ENCODE results near the gene ZNF362. TPM values are rescaled to one million over a fixed set of nuclear protein-coding genes. Genes with fewer than 3 reads are reported as not detected.

The ZNF362 gene
- polyA plus RNA-seq, 1 donor: 27.1 TPM

GRCh38 chr1:33335020-33335419 is 78.7 kb downstream of the ZNF362 start:
- WGBS (ENCODE audit: insufficient coverage, low lambda C conversion rate): 74% methylated on average over 3 of the region's 4 CpGs
- H3K9me3 ChIP-seq (ENCODE audit: control insufficient read depth, low read depth, low read length): no peaks in the 10 kb centered on the region
- no peak overlapping the region for H3K27ac ChIP-seq (ENCODE audit: low read length)
- peaks cover 33% of the 10 kb centered on the region for H3K4me1 ChIP-seq (ENCODE audit: control insufficient read depth, insufficient read depth, low read length)
- no peak for DNase-seq
- peaks cover 50% of the 10 kb centered on the region for H3K36me3 ChIP-seq (ENCODE audit: control insufficient read depth, insufficient read depth, low read length)
- no peak overlapping the region for H3K4me3 ChIP-seq (ENCODE audit: low read length)
- H3K27me3 ChIP-seq (ENCODE audit: control insufficient read depth, insufficient read depth, low read length): no peaks in the 10 kb centered on the region

DNA sequence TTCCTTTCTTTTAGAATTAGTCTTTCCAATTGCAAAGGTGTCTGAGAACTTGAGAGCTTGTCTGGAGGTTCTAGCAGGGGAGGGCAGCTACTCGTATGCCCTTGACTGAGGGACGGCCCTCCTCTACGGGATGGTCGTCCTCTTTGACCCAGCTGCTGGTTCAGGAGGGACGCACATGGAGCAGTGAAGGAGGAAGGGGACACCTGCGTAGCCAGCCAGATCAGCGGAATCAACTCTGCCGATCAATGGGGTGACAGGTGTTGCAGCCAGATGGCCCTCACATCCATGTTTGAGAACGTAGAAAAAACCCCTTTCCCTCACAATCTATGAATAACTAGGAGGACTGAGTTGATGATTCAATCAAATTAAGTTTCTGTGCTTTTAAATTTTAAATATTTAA is 80.3 kb downstream of the ZNF362 start:
- WGBS (ENCODE audit: insufficient coverage, low lambda C conversion rate): 67% methylated on average over 1 of the region's 9 CpGs
- Histone ChIP-seq H3K27ac (ENCODE audit: low read length) (no peak overlapping the region), H3K4me1 (ENCODE audit: control insufficient read depth, insufficient read depth, low read length) (peaks cover 32% of the 10 kb centered on the region), H3K9me3 (ENCODE audit: control insufficient read depth, low read depth, low read length) (no peaks in the 10 kb centered on the region), H3K4me3 (ENCODE audit: low read length) (no peak overlapping the region), H3K27me3 (ENCODE audit: control insufficient read depth, insufficient read depth, low read length) (no peaks in the 10 kb centered on the region), H3K36me3 (ENCODE audit: control insufficient read depth, insufficient read depth, low read length) (peaks cover 45% of the 10 kb centered on the region)
- no peak for DNase-seq

GRCh38 chr1:33337441-33337840 is 81.1 kb downstream of the ZNF362 start:
- H3K9me3 ChIP-seq (ENCODE audit: control insufficient read depth, low read depth, low read length): no peaks in the 10 kb centered on the region
- H3K4me1 ChIP-seq (ENCODE audit: control insufficient read depth, insufficient read depth, low read length): peaks cover 41% of the 10 kb centered on the region
- H3K27ac ChIP-seq (ENCODE audit: low read length): peak overlapping the region; percentile 88
- no CpG with 5 or more reads among the region's 6 CpGs for WGBS (ENCODE audit: insufficient coverage, low lambda C conversion rate)
- no peak overlapping the region for H3K4me3 ChIP-seq (ENCODE audit: low read length)
- H3K36me3 ChIP-seq (ENCODE audit: control insufficient read depth, insufficient read depth, low read length): peaks cover 42% of the 10 kb centered on the region
- no peak for DNase-seq
- H3K27me3 ChIP-seq (ENCODE audit: control insufficient read depth, insufficient read depth, low read length): no peaks in the 10 kb centered on the region

GRCh38 chr1:33338048-33338439 is 81.8 kb downstream of the ZNF362 start:
- H3K4me3 ChIP-seq (ENCODE audit: low read length): no peak overlapping the region
- no peaks in the 10 kb centered on the region for H3K9me3 ChIP-seq (ENCODE audit: control insufficient read depth, low read depth, low read length)
- peaks cover 42% of the 10 kb centered on the region for H3K36me3 ChIP-seq (ENCODE audit: control insufficient read depth, insufficient read depth, low read length)
- H3K4me1 ChIP-seq (ENCODE audit: control insufficient read depth, insufficient read depth, low read length): peaks cover 47% of the 10 kb centered on the region
- no CpG with 5 or more reads among the region's 1 CpG for WGBS (ENCODE audit: insufficient coverage, low lambda C conversion rate)
- peak; percentile 53 to 74 for DNase-seq
- peak overlapping the region; percentile 88 for H3K27ac ChIP-seq (ENCODE audit: low read length)
- no peaks in the 10 kb centered on the region for H3K27me3 ChIP-seq (ENCODE audit: control insufficient read depth, insufficient read depth, low read length)

- peak in 1 of 2 donors; percentile 63 for DNase-seq
- WGBS (ENCODE audit: insufficient coverage, low lambda C conversion rate): no CpG with 5 or more reads among the region's 14 CpGs
- no peak overlapping the region for H3K4me3 ChIP-seq (ENCODE audit: low read length)
- peaks cover 41% of the 10 kb centered on the region for H3K36me3 ChIP-seq (ENCODE audit: control insufficient read depth, insufficient read depth, low read length)
- peaks cover 49% of the 10 kb centered on the region for H3K4me1 ChIP-seq (ENCODE audit: control insufficient read depth, insufficient read depth, low read length)
- no peaks in the 10 kb centered on the region for H3K27me3 ChIP-seq (ENCODE audit: control insufficient read depth, insufficient read depth, low read length)
- H3K9me3 ChIP-seq (ENCODE audit: control insufficient read depth, low read depth, low read length): no peaks in the 10 kb centered on the region
- H3K27ac ChIP-seq (ENCODE audit: low read length): peak overlapping the region; percentile 88
Measured at GRCh38 chr1:33338440-33339211, 82.3 kb downstream of the ZNF362 start.

DNA sequence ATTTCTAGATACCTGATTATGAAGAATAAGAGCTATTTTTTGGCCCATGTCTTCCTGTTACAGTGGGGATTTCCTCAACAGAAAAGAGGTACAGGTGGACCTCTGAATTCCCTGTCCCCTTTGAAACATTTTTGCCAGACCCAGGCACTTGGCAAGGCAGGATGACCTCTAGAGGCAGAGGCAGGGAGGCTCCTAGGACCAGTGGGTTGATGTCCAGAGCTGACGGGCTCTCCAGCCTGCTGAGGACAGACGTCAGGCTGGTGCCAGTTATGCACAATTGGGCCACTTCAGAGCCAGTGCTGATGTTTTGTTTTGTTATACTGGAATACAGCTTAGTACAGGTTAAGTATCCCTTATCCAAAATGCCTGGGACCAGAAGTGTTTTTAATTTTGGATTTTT is 83.1 kb downstream of the ZNF362 start:
- whole genome bisulfite sequencing (ENCODE audit: insufficient coverage, low lambda C conversion rate): no CpG with 5 or more reads among the region's 2 CpGs
- DNase-seq: no peak
- Histone ChIP-seq H3K4me3 (ENCODE audit: low read length) (no peak overlapping the region), H3K9me3 (ENCODE audit: control insufficient read depth, low read depth, low read length) (no peaks in the 10 kb centered on the region), H3K4me1 (ENCODE audit: control insufficient read depth, insufficient read depth, low read length) (peaks cover 55% of the 10 kb centered on the region), H3K27me3 (ENCODE audit: control insufficient read depth, insufficient read depth, low read length) (no peaks in the 10 kb centered on the region), H3K36me3 (ENCODE audit: control insufficient read depth, insufficient read depth, low read length) (peaks cover 35% of the 10 kb centered on the region), H3K27ac (ENCODE audit: low read length) (peak overlapping the region; percentile 88)

GRCh38 chr1:33341190-33341589 is 84.9 kb downstream of the ZNF362 start:
- no peak for DNase-seq
- H3K27ac ChIP-seq (ENCODE audit: low read length): no peak overlapping the region
- H3K36me3 ChIP-seq (ENCODE audit: control insufficient read depth, insufficient read depth, low read length): peaks cover 27% of the 10 kb centered on the region
- H3K9me3 ChIP-seq (ENCODE audit: control insufficient read depth, low read depth, low read length): no peaks in the 10 kb centered on the region
- WGBS (ENCODE audit: insufficient coverage, low lambda C conversion rate): 100% methylated on average over 2 of the region's 6 CpGs
- H3K4me1 ChIP-seq (ENCODE audit: control insufficient read depth, insufficient read depth, low read length): peaks cover 58% of the 10 kb centered on the region
- no peaks in the 10 kb centered on the region for H3K27me3 ChIP-seq (ENCODE audit: control insufficient read depth, insufficient read depth, low read length)
- no peak overlapping the region for H3K4me3 ChIP-seq (ENCODE audit: low read length)

DNA sequence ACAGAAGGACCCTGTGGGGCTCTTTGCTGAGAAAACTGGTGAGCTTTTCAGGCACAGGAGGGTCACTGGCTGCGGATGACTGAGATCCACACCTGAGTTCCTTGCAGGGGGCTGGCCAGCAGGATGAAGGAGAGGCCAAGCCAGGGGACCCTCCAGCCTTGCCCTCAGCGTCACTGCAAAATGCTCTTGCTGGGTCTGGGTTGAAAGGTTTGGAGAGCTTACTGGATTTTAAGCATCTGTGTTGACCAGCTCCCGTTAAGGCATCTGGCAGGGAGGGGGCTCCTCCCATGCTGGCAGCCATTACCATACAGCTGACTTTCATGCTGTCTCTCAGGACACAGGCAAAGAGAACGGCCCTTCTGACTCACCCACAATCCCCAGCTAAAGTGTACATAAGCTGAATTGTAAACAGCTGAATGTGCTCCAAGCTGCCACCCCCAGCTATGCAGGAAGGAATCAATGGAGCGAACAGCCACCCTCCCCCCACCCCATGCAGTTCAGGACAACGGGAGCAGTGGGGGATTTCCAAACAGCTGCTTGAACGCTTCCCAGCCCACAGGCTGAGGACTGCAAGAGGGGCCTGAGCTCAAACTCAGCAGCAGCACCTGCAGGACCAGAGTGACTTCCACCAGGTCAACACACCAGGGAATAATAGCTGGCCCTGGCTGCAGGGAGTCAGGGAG is 85.9 kb downstream of the ZNF362 start:
- WGBS (ENCODE audit: insufficient coverage, low lambda C conversion rate): no CpG with 5 or more reads among the region's 7 CpGs
- peaks cover 66% of the 10 kb centered on the region for H3K4me1 ChIP-seq (ENCODE audit: control insufficient read depth, insufficient read depth, low read length)
- no peak overlapping the region for H3K4me3 ChIP-seq (ENCODE audit: low read length)

DNA sequence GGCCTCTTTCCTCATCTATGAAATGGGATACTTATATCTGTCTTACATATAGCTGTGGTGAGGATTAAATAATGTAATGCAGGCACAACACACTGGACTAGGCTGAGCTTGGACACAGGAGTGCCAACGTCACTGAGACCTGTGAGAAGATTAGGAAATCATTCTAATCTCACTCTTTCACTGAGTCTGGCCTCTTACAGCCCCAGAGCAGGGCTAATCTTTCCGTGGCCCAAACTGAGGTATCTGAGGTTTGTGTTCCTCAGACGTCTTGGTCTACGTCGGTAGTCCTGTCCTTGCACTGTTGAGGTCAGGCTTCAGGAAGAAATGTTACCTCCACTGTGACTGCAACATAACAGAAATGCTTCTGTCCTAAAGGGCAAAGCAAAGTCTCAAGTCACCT is 87.2 kb downstream of the ZNF362 start:
- Histone ChIP-seq H3K36me3 (ENCODE audit: control insufficient read depth, insufficient read depth, low read length) (peaks cover 27% of the 10 kb centered on the region), H3K4me3 (ENCODE audit: low read length) (no peak overlapping the region), H3K27me3 (ENCODE audit: control insufficient read depth, insufficient read depth, low read length) (no peaks in the 10 kb centered on the region), H3K27ac (ENCODE audit: low read length) (no peak overlapping the region), H3K4me1 (ENCODE audit: control insufficient read depth, insufficient read depth, low read length) (peaks cover 66% of the 10 kb centered on the region), H3K9me3 (ENCODE audit: control insufficient read depth, low read depth, low read length) (no peaks in the 10 kb centered on the region)
- no peak for DNase-seq
- WGBS (ENCODE audit: insufficient coverage, low lambda C conversion rate): no CpG with 5 or more reads among the region's 5 CpGs

More for the DNA sequence above, 85.9 kb downstream of the ZNF362 start:
- Histone ChIP-seq H3K9me3 (ENCODE audit: control insufficient read depth, low read depth, low read length) (no peaks in the 10 kb centered on the region), H3K27ac (ENCODE audit: low read length) (peak overlapping the region; percentile 40), H3K27me3 (ENCODE audit: control insufficient read depth, insufficient read depth, low read length) (no peaks in the 10 kb centered on the region), H3K36me3 (ENCODE audit: control insufficient read depth, insufficient read depth, low read length) (peaks cover 27% of the 10 kb centered on the region)
- DNase-seq: peak; percentile 70 to 80

DNA sequence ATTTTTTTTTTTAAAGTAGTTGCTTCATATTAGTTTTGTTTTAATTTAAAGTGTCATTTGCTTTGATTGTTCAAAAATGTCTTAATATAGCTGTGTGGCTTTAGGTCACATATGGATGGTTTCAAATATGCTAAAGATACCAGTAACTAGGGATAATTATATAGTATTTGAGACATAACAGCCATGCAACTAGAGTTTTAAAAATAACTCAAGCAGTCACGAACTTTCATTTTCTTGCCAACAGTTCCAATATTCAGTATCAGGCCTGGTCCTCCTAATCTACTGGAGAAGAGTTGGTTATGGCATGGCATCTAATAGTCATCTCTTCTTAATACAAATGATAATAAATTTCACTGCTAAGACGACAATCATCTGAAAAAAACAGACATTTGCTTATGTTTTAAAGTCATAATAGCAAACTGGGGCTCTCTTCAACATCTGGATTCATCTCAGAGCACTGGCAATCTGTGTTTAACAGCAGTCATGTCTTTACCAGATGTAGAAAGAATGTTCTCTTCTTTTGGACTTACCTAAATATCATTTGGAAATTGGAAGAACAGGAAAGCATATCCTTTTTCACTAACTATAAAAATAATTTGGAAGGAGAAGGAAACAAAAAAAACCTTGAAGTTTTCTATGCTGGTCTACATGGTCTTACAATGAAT is 88.7 kb downstream of the ZNF362 start:
- no peak for DNase-seq
- H3K4me3 ChIP-seq (ENCODE audit: low read length): no peak overlapping the region
- H3K36me3 ChIP-seq (ENCODE audit: control insufficient read depth, insufficient read depth, low read length): peaks cover 27% of the 10 kb centered on the region
- no peak overlapping the region for H3K27ac ChIP-seq (ENCODE audit: low read length)
- no CpG with 5 or more reads among the region's 2 CpGs for WGBS (ENCODE audit: insufficient coverage, low lambda C conversion rate)
- H3K27me3 ChIP-seq (ENCODE audit: control insufficient read depth, insufficient read depth, low read length): no peaks in the 10 kb centered on the region
- no peaks in the 10 kb centered on the region for H3K9me3 ChIP-seq (ENCODE audit: control insufficient read depth, low read depth, low read length)
- peaks cover 54% of the 10 kb centered on the region for H3K4me1 ChIP-seq (ENCODE audit: control insufficient read depth, insufficient read depth, low read length)

Measured in large intestine (tissue), 3 donors.